GM12801 (cell line): Measurements from ENCODE around the gene CLPX.

Experiments used
- TF ChIP-seq, protein P1 (sequence below): IDR thresholded peaks from one replicate; pipeline ENCODE4 v1.5.1; 2011; ENCODE audit warnings: control low read depth; ENCODE audit not compliant: insufficient read length; ENCODE audit errors: extremely low read depth

Gene CLPX

DNA sequence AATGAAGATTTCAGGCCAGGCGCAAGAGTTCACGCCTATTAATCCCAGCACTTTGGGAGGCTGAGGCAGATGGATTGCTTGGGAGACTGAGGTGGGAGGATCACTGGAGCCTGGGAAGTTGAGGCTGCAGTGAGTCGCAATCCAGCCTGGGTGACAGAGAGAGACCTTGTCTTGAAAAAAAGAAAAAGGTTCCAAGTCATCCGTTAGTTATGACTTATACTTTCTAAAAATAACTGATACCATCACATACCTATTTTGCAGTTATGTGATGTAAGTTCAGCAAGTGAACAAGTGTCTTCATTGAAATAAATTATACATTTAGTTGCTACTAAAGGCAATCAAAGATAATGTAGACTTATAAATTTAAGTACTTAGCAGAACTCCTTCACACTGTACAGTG lies 22.1 kb downstream of the CLPX start:
- TF ChIP-seq, protein P1, sequence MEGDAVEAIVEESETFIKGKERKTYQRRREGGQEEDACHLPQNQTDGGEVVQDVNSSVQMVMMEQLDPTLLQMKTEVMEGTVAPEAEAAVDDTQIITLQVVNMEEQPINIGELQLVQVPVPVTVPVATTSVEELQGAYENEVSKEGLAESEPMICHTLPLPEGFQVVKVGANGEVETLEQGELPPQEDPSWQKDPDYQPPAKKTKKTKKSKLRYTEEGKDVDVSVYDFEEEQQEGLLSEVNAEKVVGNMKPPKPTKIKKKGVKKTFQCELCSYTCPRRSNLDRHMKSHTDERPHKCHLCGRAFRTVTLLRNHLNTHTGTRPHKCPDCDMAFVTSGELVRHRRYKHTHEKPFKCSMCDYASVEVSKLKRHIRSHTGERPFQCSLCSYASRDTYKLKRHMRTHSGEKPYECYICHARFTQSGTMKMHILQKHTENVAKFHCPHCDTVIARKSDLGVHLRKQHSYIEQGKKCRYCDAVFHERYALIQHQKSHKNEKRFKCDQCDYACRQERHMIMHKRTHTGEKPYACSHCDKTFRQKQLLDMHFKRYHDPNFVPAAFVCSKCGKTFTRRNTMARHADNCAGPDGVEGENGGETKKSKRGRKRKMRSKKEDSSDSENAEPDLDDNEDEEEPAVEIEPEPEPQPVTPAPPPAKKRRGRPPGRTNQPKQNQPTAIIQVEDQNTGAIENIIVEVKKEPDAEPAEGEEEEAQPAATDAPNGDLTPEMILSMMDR: no peak

DNA sequence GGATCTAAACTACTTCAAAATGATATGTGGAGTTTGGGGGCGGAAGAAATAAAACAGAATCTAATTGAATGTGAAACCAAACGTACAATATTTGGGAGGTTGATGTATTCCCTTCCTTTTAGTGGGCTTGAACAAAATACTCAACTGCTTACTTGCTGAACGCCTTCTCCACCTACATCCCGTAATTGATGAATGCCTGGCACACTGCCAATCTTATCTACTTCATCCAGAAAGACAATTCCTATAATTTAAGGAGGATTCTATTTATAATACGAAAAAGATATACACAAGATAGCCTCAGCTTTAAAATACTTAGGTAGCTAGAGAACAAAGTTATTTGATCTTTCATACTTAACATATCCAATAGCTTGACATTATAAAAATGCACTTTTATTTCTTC lies 28.4 kb downstream of the CLPX start:
- TF ChIP-seq, protein P1: no peak

DNA sequence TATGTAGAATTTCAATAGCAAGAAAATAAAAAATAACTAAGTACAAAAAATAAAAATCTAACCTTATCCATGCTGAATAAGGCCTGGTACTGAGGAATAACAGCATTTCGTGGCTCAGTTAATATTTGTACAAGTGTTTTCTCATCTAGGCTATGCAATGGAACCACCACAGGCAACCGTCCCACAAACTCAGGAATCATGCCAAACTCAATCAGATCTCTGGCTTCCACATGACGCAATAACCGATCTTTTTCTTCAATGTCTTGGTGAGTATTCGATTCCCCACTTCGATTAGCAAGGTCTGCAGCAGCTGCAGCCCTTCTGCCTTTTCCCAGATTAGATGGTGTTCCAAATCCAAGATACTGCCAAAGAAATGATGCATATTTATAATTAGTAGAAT lies 30.4 kb downstream of the CLPX start:
- TF ChIP-seq, protein P1: no peak

GRCh38 chr15:65147902-65148301 lies 37.2 kb downstream of the CLPX start:
- TF ChIP-seq, protein P1: no peak

DNA sequence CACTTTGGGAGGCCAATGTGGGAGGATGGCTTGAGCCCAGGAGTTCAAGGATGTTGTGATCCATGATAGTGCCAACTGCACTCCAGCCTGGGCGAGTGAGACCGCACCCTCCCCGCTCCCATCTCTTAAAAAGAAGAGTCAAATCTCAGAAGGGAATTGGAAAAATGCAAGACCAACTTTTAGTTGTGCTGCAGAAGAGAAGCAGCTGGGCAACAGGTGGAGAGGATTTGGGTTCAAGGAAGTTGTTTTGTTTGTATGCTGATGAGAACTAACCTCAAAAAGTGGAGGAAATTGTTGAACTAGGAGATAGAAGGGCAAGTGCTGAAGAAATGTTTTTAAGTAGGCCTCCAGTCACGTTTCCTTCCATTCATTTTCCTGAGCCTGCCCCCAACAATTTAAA lies 38.7 kb downstream of the CLPX start:
- TF ChIP-seq, protein P1: no peak

GRCh38 chr15:65134538-65134937 lies 50.6 kb downstream of the CLPX start:
- TF ChIP-seq, protein P1: no peak

DNA sequence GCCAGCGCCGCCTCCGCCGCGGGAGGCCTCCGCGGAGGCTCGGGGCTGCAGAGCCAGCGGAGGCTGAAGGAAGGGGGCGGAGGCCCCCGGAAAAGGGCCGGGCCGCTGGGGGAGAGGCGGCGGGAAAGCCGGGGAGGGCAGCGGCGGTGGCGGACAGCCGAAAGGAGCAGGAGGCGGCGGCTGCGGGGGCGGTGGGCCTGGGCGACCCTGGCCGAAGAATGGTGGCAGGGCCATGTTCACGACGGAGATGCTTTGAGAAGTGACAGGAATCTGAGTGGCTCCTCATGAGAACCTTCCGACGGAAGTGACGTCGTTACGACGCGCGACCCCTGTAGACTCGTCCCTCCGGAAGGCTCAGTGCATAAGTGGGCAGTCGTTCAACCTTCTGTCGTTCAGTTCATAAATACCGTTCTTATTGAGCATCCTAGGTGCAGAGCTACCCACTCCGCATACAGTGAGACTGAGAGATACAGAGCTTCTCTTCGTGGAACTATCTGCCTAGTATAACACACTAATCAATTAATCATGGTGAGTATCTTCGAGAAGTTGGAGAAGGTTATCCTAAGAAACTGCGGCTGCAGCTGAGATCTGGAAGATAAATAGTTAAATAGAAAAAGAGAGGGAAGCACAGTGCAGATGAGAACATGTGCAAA lies 51.5 kb downstream of the CLPX start, which contains the start of gene PDCD7:
PDCD7 (minus strand) TSS at position 261 of the 653 bp plus-strand sequence; CDS start at position 234, 27 bp downstream.
- TF ChIP-seq, protein P1: no peak
